GM23338 (cell line): Measurements from ENCODE around the gene CPAMD8. TPM values are rescaled to one million over a fixed set of nuclear protein-coding genes. Genes with fewer than 3 reads are reported as not detected.

Experiments
- ATAC-seq: fragments of 200-7000 bp; cut with Tn5 transposase; 3 replicates; pipeline ENCODE4 v1.9.1; 2020
- DNase-seq: peaks from one replicate; pipeline ENCODE4 v3.0.0-alpha.2; 2015; ENCODE audit warnings: low spot score
- H2AFZ ChIP-seq: fragments of 200-600 bp; sonication (generic); 2 replicates; pipeline ENCODE4 v1.8.0; 2016; ENCODE audit warnings: antibody characterized with exemption, mild to moderate bottlenecking, moderate library complexity
- H3F3A ChIP-seq: fragments of 200-600 bp; sonication (generic); replicated peaks from 2 replicates; pipeline ENCODE4 v1.8.0; 2017; ENCODE audit warnings: antibody characterized with exemption, mixed run types, low read depth
- H3K27ac ChIP-seq: fragments of 200-600 bp; sonication (generic); 2 replicates; pipeline ENCODE4 v1.6.1; 2016; ENCODE audit warnings: low read depth
- H3K27me3 ChIP-seq: fragments of 200-600 bp; sonication (generic); 2 replicates; pipeline ENCODE4 v1.8.0; 2016; ENCODE audit warnings: mild to moderate bottlenecking, mixed run types, moderate library complexity; ENCODE audit not compliant: insufficient read depth
- H3K36me3 ChIP-seq: fragments of 200-600 bp; sonication (generic); 2 replicates; pipeline ENCODE4 v1.8.0; 2016; ENCODE audit warnings: mild to moderate bottlenecking; ENCODE audit not compliant: insufficient read depth
- H3K4me1 ChIP-seq: fragments of 200-600 bp; sonication (generic); 2 replicates; pipeline ENCODE4 v1.8.0; 2016; ENCODE audit warnings: mild to moderate bottlenecking, moderate library complexity; ENCODE audit not compliant: insufficient read depth
- H3K4me2 ChIP-seq: fragments of 200-600 bp; sonication (generic); 2 replicates; pipeline ENCODE4 v1.7.1; 2017; ENCODE audit warnings: mixed run types
- H3K4me3 ChIP-seq: fragments of 200-600 bp; sonication (generic); 2 replicates; pipeline ENCODE4 v1.6.1; 2016; ENCODE audit warnings: mixed run types
- H3K79me2 ChIP-seq: fragments of 200-600 bp; sonication (generic); replicated peaks from 2 replicates; pipeline ENCODE4 v1.8.0; 2017; ENCODE audit warnings: mild to moderate bottlenecking; ENCODE audit not compliant: insufficient read depth
- H3K9me2 ChIP-seq: fragments of 200-600 bp; sonication (generic); 2 replicates; pipeline ENCODE4 v1.8.0; 2017; ENCODE audit not compliant: insufficient read depth
- H4K20me1 ChIP-seq: fragments of 200-600 bp; sonication (generic); replicated peaks from 2 replicates; pipeline ENCODE4 v1.8.0; 2017; ENCODE audit warnings: mild to moderate bottlenecking; ENCODE audit not compliant: insufficient read depth
- H3K27ac Mint-ChIP-seq: 2 replicates; pipeline ENCODE4 v1.8.0; 2020; ENCODE audit warnings: inconsistent platforms, mild to moderate bottlenecking, moderate library complexity, mixed read lengths
- H3K27me3 Mint-ChIP-seq: 3 replicates; pipeline ENCODE4 v1.8.0; 2022; ENCODE audit warnings: low read depth, mild to moderate bottlenecking, moderate library complexity, mixed read lengths, inconsistent platforms; ENCODE audit not compliant: insufficient read depth, poor library complexity
- H3K36me3 Mint-ChIP-seq: 3 replicates; pipeline ENCODE4 v1.8.0; 2021; ENCODE audit warnings: low read depth, mild to moderate bottlenecking, inconsistent platforms, moderate library complexity, mixed read lengths
- H3K4me1 Mint-ChIP-seq: 3 replicates; pipeline ENCODE4 v1.8.0; 2020; ENCODE audit warnings: mild to moderate bottlenecking, inconsistent platforms, mixed read lengths
- H3K4me3 Mint-ChIP-seq: 3 replicates; pipeline ENCODE4 v1.8.0; 2021; ENCODE audit warnings: moderate library complexity, mild to moderate bottlenecking, inconsistent platforms, mixed read lengths
- H3K9me3 Mint-ChIP-seq: 3 replicates; pipeline ENCODE4 v1.8.0; 2020; ENCODE audit warnings: moderate library complexity, mild to moderate bottlenecking, inconsistent platforms, mixed read lengths
- JUNB ChIP-seq: IDR thresholded peaks from one replicate; pipeline ENCODE4 v1.6.1; 2016; ENCODE audit warnings: antibody characterized with exemption; ENCODE audit not compliant: unreplicated experiment
- REST ChIP-seq: IDR thresholded peaks from one replicate; pipeline ENCODE4 v1.6.1; 2018; ENCODE audit warnings: antibody characterized with exemption; ENCODE audit not compliant: unreplicated experiment
- ZNF462 ChIP-seq: fragments of 250-450 bp; sonication (Bioruptor Pico); IDR thresholded peaks from 2 replicates; pipeline ENCODE4 v1.5.0; 2020; ENCODE audit warnings: mild to moderate bottlenecking, moderate library complexity
- polyA plus RNA-seq: library from polyadenylated mRNA; unstranded; fragments of >200 nt; fragmentation: Nextera tagmentation; extraction: Ambion mirVana; gene quantifications from 2 replicates; pipeline ENCODE4 v1.2.1, GENCODE V29; 2016
- total RNA-seq: library from RNA; depleted of rRNA; stranded (reverse); fragments of >200 nt; shearing (Covaris generic); gene quantifications from 2 replicates; pipeline ENCODE4 v1.2.3, GENCODE V29; 2014

Gene CPAMD8
- total and polyA plus RNA-seq, 2 experiments from 2014 or later = 4.4 to 11.8 TPM

GRCh38 chr19:16856091-16856490 is 170.5 kb downstream of the CPAMD8 start:
- peaks cover 10% of the 10 kb centered on the region; the same call in 1 of the 2 replicates for H3K36me3 ChIP-seq
- H3K36me3 Mint-ChIP-seq = peaks cover 56% of the 10 kb centered on the region

More at GRCh38 chr19:16856091-16856490, 170.5 kb downstream of the CPAMD8 start:
- H3K4me3 ChIP-seq = no peak overlapping the region
- peaks cover 4% of the 10 kb centered on the region for H4K20me1 ChIP-seq
- DNase-seq (no peak), ATAC-seq (no peak)
- H3F3A ChIP-seq = no peaks in the 10 kb centered on the region
- TF ChIP-seq REST (no peak), ZNF462 (no peak), JUNB (no peak)
- Mint-ChIP-seq H3K27ac (no peak overlapping the region), H3K27me3 (peaks cover 11% of the 10 kb centered on the region), H3K4me3 (no peak overlapping the region), H3K4me1 (no peaks in the 10 kb centered on the region), H3K9me3 (no peaks in the 10 kb centered on the region)
- H3K4me2 ChIP-seq = no peak overlapping the region
- no peaks in the 10 kb centered on the region for H3K4me1 ChIP-seq
- no peaks in the 10 kb centered on the region for H3K79me2 ChIP-seq
- H3K9me2 ChIP-seq = no peaks in the 10 kb centered on the region
- H3K27me3 ChIP-seq = no peaks in the 10 kb centered on the region
- H3K27ac ChIP-seq = no peak overlapping the region
- H2AFZ ChIP-seq = no peak overlapping the region
